ENCODE measurements around the gene IL12RB1.
"Not testable (repeated sequence)": the region's sequence is repeated elsewhere in the genome, so short reads cannot be mapped to it uniquely, and the experiment has no call there.

IL12RB1 gene

GRCh38 chr19:18049385-18049784 lies 37.3 kb downstream of the IL12RB1 start:
- no peaks in the 10 kb centered on the region for H3K36me3 Mint-ChIP-seq
- peaks cover 51% of the 10 kb centered on the region for H3K4me1 Mint-ChIP-seq
- H3K9me3 Mint-ChIP-seq: no peaks in the 10 kb centered on the region
- no peak overlapping the region for H3K27ac Mint-ChIP-seq
- H3K27me3 Mint-ChIP-seq: no peaks in the 10 kb centered on the region
- no peak overlapping the region for H3K4me3 Mint-ChIP-seq

DNA sequence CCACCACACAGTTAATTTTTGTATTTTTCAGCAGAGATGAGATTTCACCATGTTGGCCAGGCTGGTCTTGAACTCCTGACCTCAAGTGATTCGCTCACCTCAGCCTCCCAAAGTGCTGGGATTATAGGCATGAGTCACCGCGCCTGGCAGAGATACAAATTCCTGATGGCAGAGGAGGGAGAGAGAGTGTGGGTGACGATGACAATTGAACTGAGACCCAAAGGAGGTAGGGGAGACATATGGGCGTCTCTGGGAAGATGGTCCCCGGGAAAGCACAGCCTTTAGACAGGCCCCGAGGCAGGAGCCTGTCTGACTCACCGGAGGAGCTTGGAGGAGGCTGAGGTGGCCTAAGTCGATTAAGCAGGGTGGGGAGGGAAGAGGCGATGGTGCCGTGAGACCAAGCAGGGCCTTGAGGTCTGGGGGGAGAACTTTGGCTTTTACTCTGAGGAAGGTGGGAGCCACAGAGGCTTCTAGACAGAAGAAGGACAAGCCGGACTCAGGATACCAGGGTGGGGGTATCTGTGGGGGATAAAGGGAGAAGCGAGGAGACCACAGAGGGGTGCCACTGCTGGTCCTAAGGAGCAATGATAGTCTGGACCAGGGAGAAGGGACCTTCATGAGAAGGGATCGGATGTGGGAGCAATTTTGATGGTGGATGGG lies 40.5 kb downstream of the IL12RB1 start:
- Mint-ChIP-seq H3K4me3 (peak overlapping the region; percentile 4), H3K27ac (peak overlapping the region; percentile 82), H3K27me3 (no peaks in the 10 kb centered on the region), H3K9me3 (no peaks in the 10 kb centered on the region), H3K36me3 (no peaks in the 10 kb centered on the region), H3K4me1 (peaks cover 67% of the 10 kb centered on the region)

DNA sequence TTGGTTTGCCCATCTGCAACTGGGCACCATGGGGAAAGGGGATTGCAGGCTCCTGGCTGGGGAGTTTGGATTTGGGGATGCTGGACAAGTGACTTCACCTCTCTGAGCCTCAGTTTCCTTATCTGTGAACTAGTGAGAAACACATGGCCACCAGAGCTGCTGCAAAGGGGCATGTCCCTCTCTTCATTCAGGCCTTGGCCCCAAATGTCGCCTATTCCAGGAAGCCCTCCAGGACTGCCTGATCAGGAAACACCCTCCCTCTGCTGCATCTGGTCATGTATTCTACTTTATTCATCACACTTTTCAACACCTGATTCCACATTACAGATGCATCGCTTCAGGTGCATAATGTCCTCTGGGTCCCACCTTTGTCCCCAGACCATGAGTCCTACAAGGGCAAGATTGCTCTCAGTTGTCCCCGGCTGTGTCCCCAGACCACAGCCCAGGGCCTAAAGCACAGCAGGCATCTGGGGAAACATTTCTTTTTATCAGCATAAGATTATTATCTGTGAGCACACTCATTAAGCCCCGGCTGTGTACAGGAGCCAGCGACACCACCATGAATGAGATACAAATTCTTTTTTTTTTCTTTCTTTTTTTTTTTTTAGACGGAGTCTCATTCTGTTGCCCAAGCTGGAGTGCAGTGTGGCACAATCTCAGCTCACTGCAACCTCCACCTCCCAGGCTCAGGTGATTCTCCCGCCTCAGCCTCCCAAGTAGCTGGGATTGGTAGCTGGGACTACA lies 41.3 kb downstream of the IL12RB1 start:
- H3K4me1 Mint-ChIP-seq: peaks cover 64% of the 10 kb centered on the region
- H3K27ac Mint-ChIP-seq: peak overlapping the region; percentile 93
- no peaks in the 10 kb centered on the region for H3K36me3 Mint-ChIP-seq
- H3K27me3 Mint-ChIP-seq: no peaks in the 10 kb centered on the region
- no peaks in the 10 kb centered on the region for H3K9me3 Mint-ChIP-seq
- peak overlapping the region; percentile 82 for H3K4me3 Mint-ChIP-seq

DNA sequence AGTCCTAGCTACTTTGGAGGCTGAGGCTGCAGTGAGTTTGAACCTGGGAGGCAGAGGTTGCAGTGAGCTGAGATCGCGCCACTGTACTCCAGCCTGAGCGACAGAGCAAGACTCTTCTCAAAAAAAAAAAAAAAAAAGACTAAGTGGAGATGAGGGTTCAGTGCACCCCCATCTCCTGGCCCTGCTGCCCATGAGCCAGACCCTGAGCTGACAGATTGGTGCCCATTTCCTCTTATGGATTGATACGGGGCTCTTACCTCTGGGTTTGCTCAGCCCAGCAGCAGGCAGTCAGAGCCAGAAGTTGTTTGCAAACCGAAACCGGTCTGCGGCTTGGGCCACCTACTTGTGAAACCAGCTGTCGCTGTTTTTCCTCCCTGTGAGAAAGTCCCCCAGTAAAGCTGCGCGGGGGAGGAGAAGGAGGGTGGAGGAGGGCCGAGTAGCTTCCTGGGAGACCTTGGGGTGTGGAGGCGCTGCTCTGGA lies 41.9 kb downstream of the IL12RB1 start:
- Mint-ChIP-seq H3K27ac (peak overlapping the region; percentile 93), H3K4me1 (peaks cover 58% of the 10 kb centered on the region), H3K4me3 (peak overlapping the region; percentile 82), H3K9me3 (no peaks in the 10 kb centered on the region), H3K27me3 (no peaks in the 10 kb centered on the region), H3K36me3 (no peaks in the 10 kb centered on the region)

GRCh38 chr19:18043676-18044075 lies 43.1 kb downstream of the IL12RB1 start:
- Mint-ChIP-seq H3K4me3 (peak overlapping the region; percentile 82), H3K36me3 (no peaks in the 10 kb centered on the region), H3K27ac (peak overlapping the region; percentile 73), H3K4me1 (peaks cover 57% of the 10 kb centered on the region), H3K9me3 (no peaks in the 10 kb centered on the region), H3K27me3 (no peaks in the 10 kb centered on the region)

GRCh38 chr19:18041054-18041453 lies 45.7 kb downstream of the IL12RB1 start:
- no peaks in the 10 kb centered on the region for H3K36me3 Mint-ChIP-seq
- no peak overlapping the region for H3K4me3 Mint-ChIP-seq
- H3K4me1 Mint-ChIP-seq: peaks cover 49% of the 10 kb centered on the region
- H3K27me3 Mint-ChIP-seq: no peaks in the 10 kb centered on the region
- no peaks in the 10 kb centered on the region for H3K9me3 Mint-ChIP-seq
- H3K27ac Mint-ChIP-seq: no peak overlapping the region

DNA sequence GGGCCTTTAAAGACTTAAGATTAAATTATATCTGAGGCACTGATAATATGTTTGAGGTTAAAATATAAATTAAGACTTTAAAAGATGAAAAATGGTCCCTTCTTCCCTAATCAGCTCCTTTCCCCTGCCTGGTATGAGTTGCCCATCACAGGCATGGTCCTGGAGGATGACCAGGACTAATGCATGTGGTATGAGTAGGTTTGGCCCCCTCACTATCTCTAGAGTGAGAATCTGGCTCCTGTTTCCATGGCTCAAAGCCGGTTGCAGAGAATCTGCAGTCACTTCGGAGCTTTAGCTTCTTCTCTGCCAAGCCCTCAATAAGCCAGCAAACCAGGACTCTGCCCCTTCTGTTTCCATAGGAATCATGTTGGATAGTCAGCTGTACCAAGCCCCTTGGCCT lies 54.6 kb downstream of the IL12RB1 start:
- H3K4me3 Mint-ChIP-seq, H3K27ac Mint-ChIP-seq, H3K9me3 Mint-ChIP-seq, H3K27me3 Mint-ChIP-seq, H3K36me3 Mint-ChIP-seq: not testable (repeated sequence)
- H3K4me1 Mint-ChIP-seq: peaks cover 28% of the 10 kb centered on the region

- H3K4me1 Mint-ChIP-seq: peaks cover 29% of the 10 kb centered on the region
- not testable (repeated sequence) for H3K27me3 Mint-ChIP-seq, H3K27ac Mint-ChIP-seq, H3K4me3 Mint-ChIP-seq, H3K9me3 Mint-ChIP-seq, H3K36me3 Mint-ChIP-seq
Observed at GRCh38 chr19:18031401-18031800, 55.3 kb downstream of the IL12RB1 start.

- Mint-ChIP-seq H3K4me1 (peaks cover 37% of the 10 kb centered on the region), H3K27ac (peak overlapping the region; percentile 70), H3K9me3 (no peaks in the 10 kb centered on the region), H3K4me3 (no peak overlapping the region), H3K27me3 (no peaks in the 10 kb centered on the region), H3K36me3 (no peaks in the 10 kb centered on the region)
Observed at GRCh38 chr19:18029617-18030338, 57.0 kb downstream of the IL12RB1 start.

DNA sequence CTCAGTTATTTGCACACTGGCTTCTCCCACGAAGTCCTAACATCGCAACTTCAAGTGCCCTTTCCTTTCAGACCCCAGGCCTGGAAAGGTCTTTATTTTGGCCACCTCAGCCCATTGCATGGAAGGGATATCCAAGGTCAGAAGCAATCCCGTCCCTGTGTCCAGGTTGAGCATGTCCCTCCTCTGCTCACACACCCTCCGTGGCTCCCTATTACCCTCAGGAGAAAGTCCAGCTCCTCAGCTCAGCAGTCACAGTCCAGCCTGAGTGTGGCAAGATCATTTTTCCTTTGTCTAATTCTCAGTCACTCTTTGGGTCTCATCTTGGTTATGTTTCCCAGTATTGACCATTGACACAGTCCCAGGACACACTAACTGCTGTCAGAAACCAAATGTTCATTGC lies 59.6 kb downstream of the IL12RB1 start:
- Mint-ChIP-seq H3K4me1 (peaks cover 54% of the 10 kb centered on the region), H3K4me3 (no peak overlapping the region), H3K9me3 (no peaks in the 10 kb centered on the region), H3K27me3 (no peaks in the 10 kb centered on the region), H3K36me3 (no peaks in the 10 kb centered on the region), H3K27ac (no peak overlapping the region)

DNA sequence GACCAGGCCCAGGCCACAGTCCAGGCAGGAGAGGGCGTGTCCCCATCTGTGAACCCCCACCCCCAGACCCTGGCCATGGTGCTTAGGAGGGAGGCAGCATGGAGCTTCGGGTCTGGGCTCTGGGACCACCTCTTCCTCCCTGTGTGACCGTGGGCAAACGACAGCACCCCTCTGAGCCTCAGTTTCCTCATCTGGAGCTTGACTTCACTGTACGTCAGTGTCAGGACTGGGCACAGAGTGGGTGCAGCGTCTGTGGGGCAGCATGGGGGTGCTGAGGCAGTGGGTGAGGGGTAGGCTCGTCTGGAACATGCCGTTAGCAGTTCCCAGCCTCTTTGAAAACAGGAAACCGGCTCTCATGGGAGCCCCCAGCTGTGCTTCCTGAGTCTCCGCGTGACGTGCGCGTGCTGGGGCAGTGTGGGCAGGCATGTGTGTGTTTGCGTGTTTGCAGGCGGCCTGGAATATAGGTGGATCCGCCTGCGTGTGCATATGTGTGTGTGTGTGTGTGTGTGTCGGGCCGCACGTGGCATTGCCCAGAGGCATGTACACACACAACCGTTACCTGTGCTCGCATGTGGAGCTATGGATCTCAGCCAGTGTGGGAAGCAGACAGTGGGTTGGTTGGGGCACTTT lies 63.0 kb downstream of the IL12RB1 start:
- Mint-ChIP-seq H3K4me1 (peaks cover 63% of the 10 kb centered on the region), H3K27me3 (no peaks in the 10 kb centered on the region), H3K36me3 (no peaks in the 10 kb centered on the region), H3K4me3 (peak overlapping the region; percentile 49), H3K27ac (peak overlapping the region; percentile 92), H3K9me3 (no peaks in the 10 kb centered on the region)

DNA sequence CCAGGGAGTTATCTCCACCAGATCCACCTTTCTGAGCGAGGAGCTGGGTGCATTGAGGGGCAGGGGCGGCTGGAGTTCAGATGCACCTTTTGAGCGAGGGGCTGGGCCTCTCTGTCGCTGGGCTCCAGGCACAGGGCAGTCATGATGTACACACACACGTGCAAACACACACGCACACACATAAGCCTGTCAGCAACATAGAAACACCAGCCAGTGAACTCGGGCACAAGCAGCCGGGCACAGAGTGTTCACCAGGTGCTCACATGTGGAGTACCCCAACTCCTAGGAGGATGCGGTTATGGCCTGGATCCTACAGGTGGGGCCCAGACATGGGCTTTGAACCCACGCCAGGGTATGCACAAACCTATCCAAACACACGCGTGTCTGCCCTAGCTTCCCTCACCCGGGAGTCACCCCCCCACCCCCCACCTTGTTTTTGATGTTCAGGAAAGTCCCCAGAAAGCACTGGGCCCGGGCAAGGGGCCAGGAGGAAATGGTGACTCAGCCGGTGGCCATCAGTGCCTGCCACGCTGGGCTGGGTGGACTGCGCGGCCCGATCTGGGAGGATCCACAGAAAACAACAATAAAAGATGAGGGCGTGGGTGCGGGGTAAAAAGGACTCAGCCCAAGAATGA lies 65.5 kb downstream of the IL12RB1 start:
- Mint-ChIP-seq H3K36me3 (no peaks in the 10 kb centered on the region), H3K27ac (peak overlapping the region; percentile 43), H3K27me3 (no peaks in the 10 kb centered on the region), H3K9me3 (no peaks in the 10 kb centered on the region), H3K4me3 (peak overlapping the region; percentile 34), H3K4me1 (peaks cover 69% of the 10 kb centered on the region)

DNA sequence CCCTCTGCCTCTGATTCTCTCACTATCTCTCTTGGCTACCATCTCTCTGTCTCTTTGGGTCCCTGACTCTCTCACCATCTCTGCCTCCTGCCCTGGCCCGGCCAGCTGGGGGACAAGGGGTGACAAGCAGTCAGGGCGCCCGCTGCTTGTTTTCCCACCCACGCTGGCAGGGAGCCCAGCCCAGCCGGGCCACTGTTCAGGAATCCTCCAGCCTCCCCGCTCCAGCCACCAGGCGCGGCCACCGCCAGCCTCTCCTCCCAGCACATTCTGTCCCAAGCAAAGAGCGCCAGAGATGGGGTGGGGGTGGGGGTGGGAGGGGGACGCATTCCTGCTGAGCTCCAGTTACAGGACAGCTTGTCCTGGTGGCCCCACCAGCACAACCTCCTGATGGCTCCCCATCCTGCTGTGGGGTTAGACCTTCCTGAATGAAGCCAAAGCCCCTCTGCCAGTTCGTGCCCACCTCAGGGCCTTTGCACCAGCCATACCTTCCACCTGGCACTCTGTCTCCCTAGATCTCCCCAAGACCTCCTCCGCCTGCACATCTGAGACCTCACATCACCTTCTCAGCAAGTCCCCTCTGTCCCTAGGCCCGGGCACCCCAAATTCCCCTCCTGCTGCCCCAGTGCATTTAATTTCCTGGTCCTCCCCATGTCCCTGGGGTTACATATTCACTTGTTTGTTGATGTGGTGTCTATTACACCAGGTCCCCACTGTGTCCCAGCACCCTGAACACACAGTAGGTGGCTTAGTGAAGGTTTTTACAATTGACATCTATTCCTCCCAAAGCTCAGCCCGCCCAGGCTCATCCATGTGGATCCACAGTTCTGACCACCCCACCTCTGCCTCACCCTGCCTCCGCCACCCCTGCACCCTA lies 66.3 kb downstream of the IL12RB1 start:
- H3K36me3 Mint-ChIP-seq: peaks cover 3% of the 10 kb centered on the region
- H3K4me1 Mint-ChIP-seq: peaks cover 70% of the 10 kb centered on the region
- no peaks in the 10 kb centered on the region for H3K27me3 Mint-ChIP-seq
- no peaks in the 10 kb centered on the region for H3K9me3 Mint-ChIP-seq
- H3K4me3 Mint-ChIP-seq: peak overlapping the region; percentile 34
- peak overlapping the region; percentile 71 for H3K27ac Mint-ChIP-seq

DNA sequence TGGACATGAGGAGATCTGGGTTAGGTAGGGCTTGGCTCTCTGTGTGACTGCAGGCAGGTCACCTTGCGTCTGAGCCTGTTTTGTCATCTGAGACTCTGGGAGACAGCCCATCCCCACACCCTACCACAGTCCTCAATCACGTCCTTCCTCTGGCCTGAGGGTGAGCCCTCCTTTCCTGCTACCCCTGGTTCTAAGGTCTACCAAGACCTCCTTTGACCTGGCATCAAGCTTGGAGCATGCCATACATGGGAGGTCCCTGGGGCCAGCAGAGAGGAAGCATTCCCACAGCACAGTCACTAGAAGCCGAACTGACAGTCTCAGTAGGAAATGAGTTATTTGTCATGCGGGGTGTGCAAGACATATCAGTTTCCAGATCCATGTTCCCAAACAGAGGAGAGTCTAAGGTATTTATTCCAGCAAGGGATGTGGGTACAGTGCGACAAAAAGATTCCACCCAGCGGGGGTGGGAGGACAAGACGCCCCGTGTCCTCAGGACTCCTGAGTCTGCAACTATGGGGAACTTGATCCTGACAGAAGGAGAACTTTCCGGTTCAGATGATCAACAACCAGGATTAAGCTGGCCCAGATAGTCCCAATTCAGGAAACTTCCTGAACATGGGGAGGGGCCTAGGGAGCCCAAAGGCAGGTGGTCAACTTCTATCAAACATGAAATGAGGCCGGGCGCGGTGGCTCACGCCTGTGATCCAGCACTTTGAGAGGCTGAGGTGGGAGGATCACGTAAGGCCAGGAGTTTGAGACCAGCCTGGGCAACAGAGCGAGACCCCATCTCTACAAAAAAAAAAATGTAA lies 69.3 kb downstream of the IL12RB1 start:
- no peaks in the 10 kb centered on the region for H3K27me3 Mint-ChIP-seq
- peaks cover 79% of the 10 kb centered on the region for H3K4me1 Mint-ChIP-seq
- peak overlapping the region; percentile 17 for H3K27ac Mint-ChIP-seq
- H3K36me3 Mint-ChIP-seq: peaks cover 16% of the 10 kb centered on the region
- no peak overlapping the region for H3K4me3 Mint-ChIP-seq
- H3K9me3 Mint-ChIP-seq: no peaks in the 10 kb centered on the region

Measured in activated naive CD4-positive, alpha-beta T cell treated with anti-CD3 and anti-CD28 coated beads, Interleukin-2, amount 50 U/mL, for 24 hours (primary cell).